Panc1 (cell line): ENCODE measurements around the gene QSER1. TPM values are rescaled to one million over a fixed set of nuclear protein-coding genes. Genes with fewer than 3 reads are reported as not detected.

ENCODE experiments used
- ATAC-seq: fragments of 200-7000 bp; cut with Tn5 transposase; 2 replicates; pipeline ENCODE4 v1.9.1; 2020; ENCODE audit warnings: mild to moderate bottlenecking, moderate library complexity
- BruUV-seq: library from RNA; stranded (reverse); fragments of 400-500 nt; replicated peaks from 2 replicates; lab custom pipeline; 2021; lab: Mats Ljungman, UMichigan
- CTCF ChIA-PET: fragments of 300-600 bp; sonication (Branson Sonifier 250); formaldehyde crosslinking; loops from one replicate; lab custom pipeline; 2022; ENCODE audit warnings: antibody characterized with exemption; lab: Charles Lee
- POLR2A ChIA-PET: fragments of 300-600 bp; sonication (Branson Sonifier 250); formaldehyde crosslinking; loops from one replicate; lab custom pipeline; 2022; ENCODE audit warnings: antibody characterized with exemption; lab: Charles Lee
- DNase-seq: peaks from one replicate; pipeline ENCODE4 v3.0.0-alpha.2; 2010; ENCODE audit warnings: low read depth, low spot score
- H3K27ac ChIP-seq: 2 replicates; pipeline ENCODE4 v1.5.1; 2011; ENCODE audit warnings: mild to moderate bottlenecking, low read length, inconsistent platforms
- H3K27me3 ChIP-seq: fragments of 200-500 bp; sonication (Bioruptor generic); 2 replicates; pipeline ENCODE4 v1.6.0; 2014; ENCODE audit warnings: low read length, inconsistent platforms; ENCODE audit not compliant: control insufficient read depth, insufficient read depth
- H3K36me3 ChIP-seq: fragments of 200-500 bp; sonication (Bioruptor generic); 2 replicates; pipeline ENCODE4 v1.5.1; 2014; ENCODE audit warnings: inconsistent platforms, mild to moderate bottlenecking, low read length, moderate library complexity; ENCODE audit not compliant: control insufficient read depth, insufficient read depth
- H3K4me1 ChIP-seq: 2 replicates; pipeline ENCODE4 v1.5.1; 2011; ENCODE audit warnings: inconsistent platforms, mild to moderate bottlenecking, low read length, moderate library complexity; ENCODE audit not compliant: control insufficient read depth, insufficient read depth
- H3K4me3 ChIP-seq, 2 experiments: 2 replicates each; pipeline ENCODE4 v1.5.1; 2011 to 2012; ENCODE audit warnings: low read depth in 2 of 2, low read length in 2 of 2, mild to moderate bottlenecking in 2 of 2, inconsistent platforms in 1 of 2, moderate library complexity in 1 of 2
- H3K9me3 ChIP-seq: fragments of 200-500 bp; sonication (Bioruptor generic); 2 replicates; pipeline ENCODE4 v1.5.1; 2014; ENCODE audit warnings: low read depth, mild to moderate bottlenecking, inconsistent platforms, low read length, moderate library complexity; ENCODE audit not compliant: control insufficient read depth, insufficient read depth
- CTCF ChIP-seq: fragments of 450-650 bp; IDR thresholded peaks from 2 replicates; pipeline ENCODE4 v1.5.1; 2017; ENCODE audit warnings: mild to moderate bottlenecking
- POLR2AphosphoS5 ChIP-seq: IDR thresholded peaks from 2 replicates; pipeline ENCODE4 v1.6.1; 2012; ENCODE audit warnings: mild to moderate bottlenecking, low read depth, low read length, moderate library complexity
- REST ChIP-seq, 2 experiments: IDR thresholded peaks; 2 replicates each; pipeline ENCODE4 v1.6.1; 2011 to 2012; ENCODE audit warnings: low read depth in 2 of 2, control low read depth in 1 of 2, low read length in 1 of 2, mild to moderate bottlenecking in 1 of 2, moderate library complexity in 1 of 2; ENCODE audit not compliant: insufficient read depth in 1 of 2
- SIN3A ChIP-seq: IDR thresholded peaks from 2 replicates; pipeline ENCODE4 v1.6.1; 2012; ENCODE audit warnings: low read depth, mild to moderate bottlenecking, low read length, moderate library complexity, borderline replicate concordance; ENCODE audit not compliant: insufficient read depth
- TCF7L2 ChIP-seq: IDR thresholded peaks from 2 replicates; pipeline ENCODE4 v1.6.1; 2011; ENCODE audit warnings: mild to moderate bottlenecking, low read depth, low read length, inconsistent platforms
- in situ Hi-C: cut with HindIII; loops from 2 replicates; pipeline ENCODE4 v1.10.0; 2016; ENCODE audit warnings: low sequenced_read_pairs, low pct_unique_long_range_greater_than_20kb
- intact Hi-C: fragments of 100-400 bp; cut with micrococcal nuclease; formaldehyde crosslinking; loops from one replicate; pipeline ENCODE4 v1.10.0; 2022; ENCODE audit not compliant: unreplicated experiment
- total RNA-seq: library from RNA; stranded (reverse); gene quantifications from one replicate; pipeline ENCODE4 v1.2.1, GENCODE V29; 2021; ENCODE audit not compliant: unreplicated experiment

The QSER1 gene
- total RNA-seq, 1 experiment from 2014 or later = 48.2 TPM

GRCh38 chr11:32940865-32941264 is 48.3 kb downstream of the QSER1 start:
- Histone ChIP-seq H3K27ac (no peak overlapping the region), H3K27me3 (no peaks in the 10 kb centered on the region), H3K36me3 (peaks cover 12% of the 10 kb centered on the region; the same call in 1 of the 2 replicates), H3K9me3 (no peaks in the 10 kb centered on the region), H3K4me3 (no peak overlapping the region), H3K4me1 (no peaks in the 10 kb centered on the region; the same call in 1 of the 2 replicates)
- BruUV-seq = no TSS peak
- ATAC-seq (no peak), DNase-seq (no peak)
- ChIA-PET POLR2A (no interaction called here), CTCF (no interaction called here)
- intact Hi-C loops (no loop called here), in situ Hi-C loops (no loop called here)
- TF ChIP-seq REST (IDR thresholded peaks at IDR 0.05; ENCODE audit: insufficient read depth in 1 of 2, low read depth in 2 of 2, low read length in 1 of 2) (no peak), POLR2AphosphoS5 (no peak), TCF7L2 (no peak), SIN3A (no peak), CTCF (no peak)

- BruUV-seq = no TSS peak
- DNase-seq (no peak), ATAC-seq (no peak; the same call in 1 of the 2 replicates)
- Histone ChIP-seq H3K4me1 (peaks cover 2% of the 10 kb centered on the region; the same call in 1 of the 2 replicates), H3K27me3 (no peaks in the 10 kb centered on the region), H3K27ac (no peak overlapping the region), H3K36me3 (no peaks in the 10 kb centered on the region; the same call in 1 of the 2 replicates), H3K4me3 (no peak overlapping the region), H3K9me3 (no peaks in the 10 kb centered on the region)
- ChIA-PET CTCF (no interaction called here), POLR2A (no interaction called here)
- intact Hi-C loops = no loop called here
- in situ Hi-C loops = no loop called here
- no peak for TF ChIP-seq TCF7L2
- no peak for TF ChIP-seq REST (IDR thresholded peaks at IDR 0.05; ENCODE audit: insufficient read depth in 1 of 2, low read depth in 2 of 2, low read length in 1 of 2)
- TF ChIP-seq SIN3A = no peak
- TF ChIP-seq POLR2AphosphoS5 = no peak
- no peak for TF ChIP-seq CTCF
Observed at GRCh38 chr11:32947978-32948377, 55.4 kb downstream of the QSER1 start.
